Left cardiac atrium (tissue), 4 donors: ENCODE results near the gene SLC35E4. TPM values are rescaled to one million over a fixed set of nuclear protein-coding genes. Genes with fewer than 3 reads are reported as not detected.
"Not testable (repeated sequence)": the region's sequence is repeated elsewhere in the genome, so short reads cannot be mapped to it uniquely, and the experiment has no call there.

Source experiments
- ATAC-seq, 2 donors: fragments of 200-7000 bp; cut with Tn5 transposase; one replicate each; pipeline ENCODE4 v1.9.1; 2020; ENCODE audit warnings: mild to moderate bottlenecking in 2 of 2, moderate library complexity in 2 of 2
- DNase-seq: peaks from one replicate; pipeline ENCODE4 v3.0.0-alpha.2; 2020
- intact Hi-C, 2 donors: fragments of 100-400 bp; cut with DNase I; formaldehyde crosslinking; loops; one replicate each; pipeline versions ENCODE4 v1.14.1 to v1.15.1; 2022 to 2023
- long read RNA-seq: library from polyadenylated mRNA; unstranded; transcript quantifications from one replicate; pipeline ENCODE4 v2.0.0, GENCODE V29; 2021
- total RNA-seq, 2 donors: library from RNA; stranded (reverse); fragmentation: NEBNext Ultra II Directional; extraction: Animal tissue kit (Norgen Biotek cat#: 25700); gene quantifications; one replicate each; pipeline ENCODE4 v1.2.1, GENCODE V29; 2021
- donor health status: DM: no; HTN: yes; CAD: no.
- donor health status: DM: no; HTN: yes; CAD: no; lungs with severe emphysema.
- donor health status: DM: yes; HTN: yes; CAD: no.
- donor health status: Dilated cardiomyopathy.

Gene SLC35E4
- total RNA-seq: 1 to 10 TPM; 2.3 to 5.3 TPM
- long read RNA-seq, transcript SLC35E4-201 (2 exons, 2,714 nt): major isoform, 12 of 13 reads
- long read RNA-seq, partial matches to known transcripts: 1 of 13 reads
- long read RNA-seq, other reads (novel, unspliced or antisense): 0 of 13 reads

DNA sequence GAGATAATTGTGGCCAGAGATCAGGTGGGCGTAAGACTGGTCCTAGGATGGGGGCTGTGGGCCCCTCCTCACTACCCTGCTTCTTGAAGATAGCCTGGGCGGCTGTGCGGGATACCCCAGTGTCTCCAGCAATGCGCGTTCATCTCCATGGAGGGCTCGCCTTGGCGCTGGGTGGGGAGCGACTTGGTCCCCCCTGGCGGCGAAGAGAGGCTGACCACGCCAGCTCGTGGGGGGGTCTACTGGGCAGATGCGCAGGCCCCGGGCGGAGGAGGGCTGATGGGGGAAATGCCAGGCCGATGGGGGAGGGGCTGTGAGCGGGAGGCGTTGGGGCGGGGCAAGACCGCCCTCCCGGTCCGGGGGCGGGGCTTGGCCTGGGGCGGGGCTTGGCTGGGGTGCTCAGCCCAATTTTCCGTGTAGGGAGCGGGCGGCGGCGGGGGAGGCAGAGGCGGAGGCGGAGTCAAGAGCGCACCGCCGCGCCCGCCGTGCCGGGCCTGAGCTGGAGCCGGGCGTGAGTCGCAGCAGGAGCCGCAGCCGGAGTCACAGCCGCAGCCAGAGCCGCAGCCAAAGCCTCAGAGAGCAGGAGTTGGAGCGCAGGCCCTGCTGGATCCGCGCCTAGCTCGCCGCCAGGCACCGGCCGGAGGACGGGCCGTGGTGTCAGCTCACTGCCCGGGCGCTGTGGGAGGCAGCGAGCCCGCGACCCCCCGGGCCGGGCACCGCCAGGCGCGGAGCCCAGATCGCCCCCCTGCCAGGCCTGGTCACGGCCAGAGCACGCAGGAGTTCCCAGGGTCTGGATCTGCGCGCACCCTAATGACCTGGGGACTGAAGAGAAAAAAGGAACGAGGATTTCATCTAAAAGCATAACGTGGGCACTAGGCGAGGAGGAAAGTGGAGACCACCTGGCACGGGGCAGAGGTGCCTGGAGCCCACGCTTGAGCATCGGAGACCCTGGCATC is at the start of gene SLC35E4:
Gene SLC35E4, plus strand, starts transcription at position 509 of the 953 bp plus-strand sequence. CDS start 670 bp downstream, outside the sequence.
- intact Hi-C loops: loop anchor here in 1 of 2 donors (10.0 kb wide), 1 partner anchor 289 kb away; no protein-coding TSS in a partner anchor
- ATAC-seq: peak; percentile 97
- peak; percentile 96 for DNase-seq

DNA sequence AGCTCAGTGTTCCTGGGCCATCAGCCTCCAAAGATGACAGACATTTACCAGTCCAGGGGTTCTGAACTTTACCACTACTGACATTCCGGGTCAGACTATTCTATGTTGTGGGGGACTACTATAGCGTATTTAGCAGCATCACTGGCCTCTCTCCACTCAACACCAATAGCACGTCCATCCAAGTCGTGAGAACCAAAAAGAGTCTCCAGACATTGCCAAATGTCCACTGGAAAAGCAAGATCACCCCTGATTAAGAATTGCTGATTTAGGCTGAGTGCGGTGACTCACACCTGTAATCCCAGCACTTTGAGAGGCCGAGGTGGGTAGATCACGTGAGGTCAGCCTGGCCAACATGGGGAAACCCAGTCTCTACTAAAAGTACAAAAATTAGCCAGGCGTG is 49.2 kb upstream of the SLC35E4 start:
- intact Hi-C loops: no loop called here
- no peak for ATAC-seq

DNA sequence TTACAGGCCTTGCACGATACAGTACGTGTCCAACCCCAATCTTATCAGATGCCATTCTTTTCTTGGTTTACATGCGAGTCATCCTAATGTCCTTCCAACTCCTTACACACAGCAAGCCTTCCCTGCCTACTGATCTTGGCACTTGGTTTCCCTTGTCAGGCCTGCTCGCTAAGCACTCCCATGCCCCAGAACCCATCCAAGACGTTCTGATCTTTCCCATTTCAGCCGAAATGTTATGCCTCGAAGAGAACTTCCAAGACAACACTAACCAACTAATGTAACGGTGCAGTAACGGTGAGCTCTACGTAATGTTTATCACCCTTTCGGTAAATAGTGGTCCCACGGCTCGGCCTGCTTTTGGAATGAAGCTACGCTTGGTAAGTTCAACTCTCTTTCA is 44.4 kb upstream of the SLC35E4 start:
- intact Hi-C loops: no loop called here
- DNase-seq (no peak), ATAC-seq (no peak)

More for the DNA sequence above, 49.2 kb upstream of the SLC35E4 start:
- no peak for DNase-seq

DNA sequence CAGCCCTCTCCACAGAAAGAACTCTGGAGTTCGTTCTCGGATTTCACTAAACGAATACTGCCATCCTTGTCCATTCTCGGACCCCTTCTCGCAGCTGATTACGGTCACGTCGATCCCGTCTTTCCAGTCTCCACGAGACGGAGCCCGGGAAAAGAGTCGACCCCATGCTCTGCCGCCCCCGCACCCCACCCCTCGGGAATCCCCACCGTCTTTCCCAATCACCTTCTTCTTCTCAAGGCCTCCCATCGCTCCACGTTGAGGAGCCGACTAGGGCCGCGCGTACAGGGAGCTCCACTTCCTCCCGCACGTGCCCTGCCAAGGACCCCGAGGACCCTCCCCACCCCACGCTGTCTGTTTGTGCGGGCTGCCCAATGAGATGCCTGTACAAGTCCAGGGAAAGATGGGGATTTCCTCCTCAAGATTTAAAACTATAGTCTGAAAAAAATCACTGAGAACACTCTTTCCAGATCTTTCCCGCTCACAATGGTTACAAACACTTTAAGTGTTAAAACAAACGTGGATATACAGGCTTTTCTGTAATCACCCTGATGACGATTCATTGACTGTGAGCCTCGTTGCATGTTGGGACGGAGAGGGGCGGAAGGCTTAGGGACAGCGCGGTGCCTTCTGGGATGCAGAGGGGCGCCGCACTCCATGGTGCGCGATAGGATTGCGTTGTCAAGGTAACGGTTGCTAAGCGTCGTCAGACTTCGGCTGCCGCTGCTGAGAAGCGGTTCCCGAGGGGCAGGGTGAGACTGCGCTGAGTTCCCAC is 43.8 kb upstream of the SLC35E4 start, which contains the start of gene PES1:
Gene PES1, minus strand, starts transcription at position 323 of the 772 bp plus-strand sequence. Its CDS starts 77 bp downstream, at position 246.
- intact Hi-C loops: no loop called here
- ATAC-seq: peak; percentile 100
- peak; percentile 96 for DNase-seq

GRCh38 chr22:30592360-30592713 is 43.2 kb upstream of the SLC35E4 start:
- ATAC-seq, intact Hi-C loops, DNase-seq: not testable (repeated sequence)

DNA sequence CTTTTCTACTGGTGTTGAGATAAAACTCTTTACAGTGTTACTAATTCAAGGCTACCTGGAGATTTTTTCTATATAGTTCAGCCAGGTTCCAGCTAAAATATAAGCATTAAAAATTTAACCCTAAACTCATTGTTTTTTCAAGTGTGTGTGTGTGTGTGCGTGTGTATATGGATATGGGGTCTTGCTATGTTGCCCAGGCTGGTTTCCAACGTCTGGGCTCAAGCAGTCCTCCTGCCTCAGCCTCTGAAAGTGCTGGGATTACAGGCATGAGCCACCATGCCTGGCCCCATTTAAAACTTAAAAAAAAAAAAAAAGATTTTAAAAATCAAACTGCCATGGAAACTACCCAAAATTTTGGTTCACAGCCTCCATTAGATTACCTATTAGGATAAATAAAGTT is 39.4 kb upstream of the SLC35E4 start:
- ATAC-seq (no peak), DNase-seq (no peak)
- intact Hi-C loops: no loop called here

DNA sequence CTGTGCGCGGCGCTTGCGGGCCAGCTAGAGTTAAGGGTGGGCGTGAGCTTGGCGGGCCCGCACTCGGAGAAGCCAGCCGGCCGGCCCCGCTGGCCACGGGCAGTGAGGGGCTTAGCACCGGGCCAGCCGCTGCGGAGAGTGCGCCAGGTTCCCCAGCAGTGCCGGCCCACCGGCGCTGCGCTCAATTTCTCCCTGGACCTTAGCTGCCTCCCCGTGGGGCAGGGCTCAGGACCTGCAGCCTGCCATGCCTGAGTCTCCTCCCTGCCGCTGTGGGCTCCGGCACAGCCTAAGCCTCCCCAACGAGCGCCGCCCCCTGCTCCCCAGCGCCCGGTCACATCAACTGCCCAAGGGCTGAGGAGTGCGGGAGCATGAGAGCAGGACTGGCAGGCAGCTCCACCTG is 38.7 kb upstream of the SLC35E4 start:
- no peak for DNase-seq
- intact Hi-C loops: no loop called here
- ATAC-seq: no peak

DNA sequence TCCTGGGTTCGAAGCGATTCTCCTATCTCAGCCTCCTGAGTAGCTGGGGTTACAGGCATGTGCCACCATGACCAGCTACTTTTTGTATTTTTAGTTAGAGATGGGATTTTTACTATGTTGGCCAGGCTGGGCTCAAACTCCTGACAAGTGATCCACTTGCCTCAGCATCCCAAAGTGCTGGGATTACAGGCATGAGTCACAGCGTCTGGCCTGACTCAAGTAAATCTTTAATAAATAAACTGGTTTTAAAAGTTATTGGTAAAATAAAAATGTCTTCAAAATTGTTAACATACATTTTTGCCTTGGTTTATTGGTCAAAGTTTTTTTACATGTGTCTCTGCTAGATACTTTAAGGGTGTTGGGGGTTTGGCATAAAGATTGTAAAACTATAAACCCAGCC is 36.6 kb upstream of the SLC35E4 start:
- DNase-seq: no peak
- intact Hi-C loops: no loop called here
- ATAC-seq: no peak

DNA sequence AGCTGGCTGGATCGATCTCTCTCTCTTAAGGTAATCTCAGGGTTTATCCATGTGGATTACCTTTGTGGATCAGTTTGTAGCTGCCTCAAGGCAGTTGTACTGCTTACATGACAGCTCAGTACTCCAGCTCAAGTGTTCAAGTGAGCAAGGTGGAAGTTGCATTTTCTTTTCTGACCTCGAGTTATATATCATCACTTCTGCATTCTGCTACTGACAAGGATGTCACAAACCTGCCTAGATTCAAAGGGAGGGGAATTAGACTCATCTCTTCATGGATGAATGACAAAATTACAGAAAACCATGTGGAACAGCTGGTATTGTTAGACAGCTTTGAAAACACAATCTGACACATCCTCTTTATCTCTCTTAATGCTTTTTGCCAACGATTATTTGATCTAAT is 34.7 kb upstream of the SLC35E4 start:
- no peak for ATAC-seq
- no peak for DNase-seq
- intact Hi-C loops: no loop called here

DNA sequence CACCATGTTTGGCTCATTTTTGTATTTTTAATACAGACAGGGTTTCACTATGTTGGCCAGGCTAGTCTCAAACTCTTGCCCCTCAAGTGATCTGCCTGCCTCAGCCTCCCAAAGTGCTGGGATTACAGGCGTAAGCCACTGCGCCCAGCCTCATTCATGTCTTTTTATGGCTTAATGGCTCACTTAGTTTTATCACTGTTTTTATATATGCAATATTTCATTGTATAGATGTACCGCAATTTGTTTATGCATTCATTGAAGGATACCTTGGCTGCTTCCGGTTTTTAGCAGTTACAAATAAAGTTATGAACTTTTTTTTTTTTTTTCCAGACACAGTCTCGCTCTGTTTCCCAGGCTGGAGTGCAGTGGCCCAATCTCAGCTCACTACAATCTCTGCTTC is 34.1 kb upstream of the SLC35E4 start:
- ATAC-seq: no peak
- intact Hi-C loops: no loop called here
- DNase-seq: no peak

DNA sequence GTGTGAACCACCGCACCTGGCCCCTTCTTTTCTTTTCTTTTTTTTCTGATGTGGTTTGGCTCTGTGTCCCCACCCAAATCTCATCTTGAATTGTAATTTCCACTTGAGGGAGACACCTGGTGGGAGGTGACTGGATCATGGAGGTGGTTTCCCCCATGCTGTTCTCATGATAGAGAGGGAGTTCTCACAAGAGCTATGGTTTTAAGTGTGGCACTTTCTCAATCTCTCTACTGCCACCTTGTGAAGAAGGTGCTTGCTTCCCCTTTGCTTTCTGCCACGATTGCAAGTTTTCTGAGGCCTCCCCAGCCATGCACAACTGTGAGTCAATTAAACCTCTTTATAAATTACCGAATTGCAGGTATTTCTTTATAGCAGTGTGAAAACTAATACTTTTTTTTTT is 33.5 kb upstream of the SLC35E4 start:
- intact Hi-C loops: no loop called here
- DNase-seq (no peak), ATAC-seq (no peak)

GRCh38 chr22:30603801-30604200 is 31.8 kb upstream of the SLC35E4 start:
- intact Hi-C loops: no loop called here
- DNase-seq (no peak), ATAC-seq (no peak)

DNA sequence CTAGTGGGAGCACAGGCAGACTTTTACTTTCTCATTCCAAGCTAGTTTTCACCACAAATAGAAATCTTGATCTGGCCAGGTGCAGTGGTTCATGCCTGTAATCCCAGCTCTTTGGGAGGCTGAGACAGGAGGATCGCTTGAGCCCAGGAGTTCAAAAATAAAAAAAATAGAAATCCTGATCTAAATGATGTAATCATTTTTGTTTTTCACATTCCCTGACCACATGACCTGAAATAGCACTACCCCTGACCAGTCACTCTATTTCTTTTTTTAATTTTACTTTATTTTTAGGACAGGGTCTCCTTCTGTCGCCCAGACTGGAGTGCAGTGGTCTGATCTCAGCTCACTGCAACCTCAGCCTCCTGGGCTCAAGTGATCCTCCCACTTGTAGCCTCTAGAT is 30.9 kb upstream of the SLC35E4 start:
- no peak for DNase-seq
- no peak for ATAC-seq
- intact Hi-C loops: no loop called here

- ATAC-seq (peak; percentile 22 to 45), DNase-seq (peak; percentile 74)
- intact Hi-C loops: no loop called here
Measured at GRCh38 chr22:30605449-30606110, 30.0 kb upstream of the SLC35E4 start.

- ATAC-seq (peak; percentile 78 to 89), DNase-seq (peak; percentile 76)
- intact Hi-C loops: no loop called here
Measured at GRCh38 chr22:30606455-30607299, 28.9 kb upstream of the SLC35E4 start, which contains the start of gene TCN2. TCN2 (plus strand) TSS chr22:30607174; CDS start chr22:30607332, 158 bp downstream.

DNA sequence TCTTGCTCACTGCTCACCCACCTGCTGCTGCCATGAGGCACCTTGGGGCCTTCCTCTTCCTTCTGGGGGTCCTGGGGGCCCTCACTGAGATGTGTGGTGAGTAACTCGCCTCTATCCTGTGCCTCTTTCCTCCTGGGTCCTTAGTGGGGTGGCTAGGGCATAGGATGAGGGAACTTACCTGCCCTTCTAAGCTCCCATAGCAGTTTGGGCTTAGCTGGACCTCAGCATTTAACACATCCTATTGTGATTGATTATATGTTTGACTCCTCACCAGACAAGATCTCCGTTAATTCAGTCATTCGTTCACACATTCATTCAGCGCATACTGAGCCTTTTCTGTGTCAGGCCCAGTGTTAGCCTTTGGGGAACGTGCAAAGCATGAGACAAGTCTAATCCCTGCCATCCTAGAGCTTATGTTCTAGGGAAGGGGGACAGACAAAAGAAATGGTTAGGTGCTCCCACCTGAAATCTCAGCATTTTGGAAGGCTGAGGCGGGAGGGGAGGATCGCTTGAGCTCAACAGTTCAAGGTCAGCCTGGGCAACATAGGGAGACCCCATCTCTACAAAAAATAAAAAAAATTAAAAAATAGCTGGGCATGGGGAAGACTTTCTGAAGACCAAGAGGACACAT is 28.2 kb upstream of the SLC35E4 start:
- intact Hi-C loops: no loop called here
- ATAC-seq: no peak

GRCh38 chr22:30607939-30608338 is 27.6 kb upstream of the SLC35E4 start:
- ATAC-seq (no peak), DNase-seq (no peak)
- intact Hi-C loops: no loop called here

More for the DNA sequence above, 28.2 kb upstream of the SLC35E4 start:
- DNase-seq: no peak
